Measurements from ENCODE around the gene SCUBE2. TPM values are rescaled to one million over a fixed set of nuclear protein-coding genes. Genes with fewer than 3 reads are reported as not detected.

SCUBE2 gene
- total RNA-seq, 1 donor from 2014 or later = 5.0 TPM

DNA sequence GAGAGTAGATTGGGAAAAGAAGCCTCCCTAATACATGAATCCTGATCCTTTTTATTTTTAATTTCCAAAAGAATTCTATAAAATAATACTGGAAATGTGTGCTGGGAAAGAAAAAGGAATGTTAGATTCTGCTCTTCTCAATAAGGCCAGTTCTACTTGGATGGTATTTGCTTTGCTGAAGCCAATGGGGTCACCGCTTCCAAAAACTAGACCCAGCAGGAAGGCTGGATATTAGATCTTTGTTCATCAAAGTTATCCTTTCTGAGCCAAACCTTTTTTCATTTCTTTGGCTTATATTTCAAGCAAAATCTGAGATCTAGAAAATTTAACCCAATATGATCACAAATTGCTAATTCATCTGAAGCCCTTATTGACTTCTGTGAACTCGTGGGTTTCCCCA lies 41.4 kb downstream of the SCUBE2 start:
- no peaks in the 10 kb centered on the region for H3K27me3 Mint-ChIP-seq (ENCODE audit: low read depth)
- TF ChIP-seq, protein P1, sequence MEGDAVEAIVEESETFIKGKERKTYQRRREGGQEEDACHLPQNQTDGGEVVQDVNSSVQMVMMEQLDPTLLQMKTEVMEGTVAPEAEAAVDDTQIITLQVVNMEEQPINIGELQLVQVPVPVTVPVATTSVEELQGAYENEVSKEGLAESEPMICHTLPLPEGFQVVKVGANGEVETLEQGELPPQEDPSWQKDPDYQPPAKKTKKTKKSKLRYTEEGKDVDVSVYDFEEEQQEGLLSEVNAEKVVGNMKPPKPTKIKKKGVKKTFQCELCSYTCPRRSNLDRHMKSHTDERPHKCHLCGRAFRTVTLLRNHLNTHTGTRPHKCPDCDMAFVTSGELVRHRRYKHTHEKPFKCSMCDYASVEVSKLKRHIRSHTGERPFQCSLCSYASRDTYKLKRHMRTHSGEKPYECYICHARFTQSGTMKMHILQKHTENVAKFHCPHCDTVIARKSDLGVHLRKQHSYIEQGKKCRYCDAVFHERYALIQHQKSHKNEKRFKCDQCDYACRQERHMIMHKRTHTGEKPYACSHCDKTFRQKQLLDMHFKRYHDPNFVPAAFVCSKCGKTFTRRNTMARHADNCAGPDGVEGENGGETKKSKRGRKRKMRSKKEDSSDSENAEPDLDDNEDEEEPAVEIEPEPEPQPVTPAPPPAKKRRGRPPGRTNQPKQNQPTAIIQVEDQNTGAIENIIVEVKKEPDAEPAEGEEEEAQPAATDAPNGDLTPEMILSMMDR (IDR thresholded peaks at IDR 0.05) = no peak
- no peak overlapping the region for H3K4me3 Mint-ChIP-seq (ENCODE audit: unreplicated experiment)
- DNase-seq (ENCODE audit: low spot score) = no peak
- H3K36me3 Mint-ChIP-seq (ENCODE audit: low read depth) = peaks cover 4% of the 10 kb centered on the region
- H3K4me1 Mint-ChIP-seq (ENCODE audit: low read depth) = peaks cover 11% of the 10 kb centered on the region
- no peak overlapping the region for H3K27ac Mint-ChIP-seq (ENCODE audit: unreplicated experiment)
- no peaks in the 10 kb centered on the region for H3K9me3 Mint-ChIP-seq (ENCODE audit: low read depth)

DNA sequence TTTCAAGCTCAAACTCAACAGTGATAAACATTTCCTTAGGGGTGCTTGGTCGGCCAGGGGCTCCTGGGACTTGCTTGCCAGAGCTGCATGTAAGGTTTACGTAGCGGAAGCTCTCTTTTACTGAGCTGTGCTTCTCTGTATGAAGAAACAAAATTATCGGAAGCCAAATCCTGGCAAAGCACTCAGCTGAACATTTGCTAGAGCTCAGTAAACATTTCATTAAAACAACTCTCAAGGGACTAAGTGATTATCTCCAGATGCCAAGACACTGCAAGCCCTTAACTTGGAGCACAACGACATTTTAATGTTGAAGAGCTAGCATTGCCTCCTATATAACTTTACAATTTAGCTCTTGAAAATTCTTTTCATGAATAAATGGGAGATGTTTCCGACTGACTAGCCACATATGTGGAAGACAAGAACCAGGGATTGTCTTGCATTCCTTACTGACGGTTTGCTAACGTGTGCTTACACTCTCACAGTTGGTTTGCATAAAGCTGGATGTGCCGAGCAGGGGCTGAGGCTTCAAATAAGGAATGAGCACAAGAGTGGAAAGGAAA lies 43.4 kb downstream of the SCUBE2 start:
- Mint-ChIP-seq H3K36me3 (ENCODE audit: low read depth) (peaks cover 8% of the 10 kb centered on the region), H3K27ac (ENCODE audit: unreplicated experiment) (no peak overlapping the region)
- no peak for DNase-seq (ENCODE audit: low spot score)

DNA sequence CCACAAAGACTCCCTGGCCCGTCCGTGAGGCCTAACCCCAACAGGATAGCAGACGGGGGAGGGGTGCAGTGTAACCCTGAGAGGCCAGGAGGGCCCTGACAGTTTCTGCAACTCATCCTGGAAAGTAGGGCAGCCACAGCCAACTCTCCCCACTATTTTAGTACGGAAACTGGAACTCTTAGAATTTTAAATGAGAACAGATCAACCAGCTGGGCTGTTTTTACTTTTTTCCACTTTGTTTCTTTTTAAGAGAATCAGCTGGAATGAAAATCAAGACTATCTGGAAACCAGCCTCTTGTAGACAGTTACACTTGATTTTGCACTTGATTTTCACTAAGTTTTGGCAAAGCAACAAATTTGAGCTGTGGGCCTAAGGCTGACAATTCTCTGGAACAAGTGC lies 44.9 kb downstream of the SCUBE2 start:
- Mint-ChIP-seq H3K27me3 (ENCODE audit: low read depth) (no peaks in the 10 kb centered on the region), H3K36me3 (ENCODE audit: low read depth) (peaks cover 4% of the 10 kb centered on the region), H3K4me1 (ENCODE audit: low read depth) (no peaks in the 10 kb centered on the region), H3K9me3 (ENCODE audit: low read depth) (no peaks in the 10 kb centered on the region), H3K27ac (ENCODE audit: unreplicated experiment) (no peak overlapping the region), H3K4me3 (ENCODE audit: unreplicated experiment) (no peak overlapping the region)
- no peak for DNase-seq (ENCODE audit: low spot score)
- TF ChIP-seq, protein P1 (IDR thresholded peaks at IDR 0.05) = no peak

More for the DNA sequence above, 43.4 kb downstream of the SCUBE2 start:
- H3K27me3 Mint-ChIP-seq (ENCODE audit: low read depth) = no peaks in the 10 kb centered on the region
- H3K4me1 Mint-ChIP-seq (ENCODE audit: low read depth) = no peaks in the 10 kb centered on the region
- H3K9me3 Mint-ChIP-seq (ENCODE audit: low read depth) = no peaks in the 10 kb centered on the region
- TF ChIP-seq, protein P1 (IDR thresholded peaks at IDR 0.05) = no peak
- H3K4me3 Mint-ChIP-seq (ENCODE audit: unreplicated experiment) = no peak overlapping the region

DNA sequence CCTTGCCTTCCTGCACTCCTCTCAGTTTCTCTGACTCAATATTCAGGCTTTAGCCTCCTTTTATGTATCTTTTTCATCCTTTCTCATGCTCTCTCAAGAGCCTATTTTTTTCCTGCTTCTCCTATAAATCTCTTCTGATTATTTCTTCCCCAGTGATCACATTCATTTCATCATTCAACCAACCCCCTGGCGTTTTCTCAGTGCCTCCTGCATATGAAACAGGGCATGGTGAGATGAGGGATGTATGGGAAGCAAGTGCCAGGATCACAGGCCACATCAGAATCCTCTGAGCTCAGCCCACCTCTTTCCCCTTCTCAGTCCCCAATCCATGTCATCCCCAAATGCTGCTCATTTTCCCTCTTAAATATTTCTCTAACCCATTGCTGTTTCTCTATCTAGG lies 48.9 kb downstream of the SCUBE2 start:
- Mint-ChIP-seq H3K4me3 (ENCODE audit: unreplicated experiment) (no peak overlapping the region), H3K4me1 (ENCODE audit: low read depth) (no peaks in the 10 kb centered on the region), H3K36me3 (ENCODE audit: low read depth) (peaks cover 8% of the 10 kb centered on the region), H3K27ac (ENCODE audit: unreplicated experiment) (no peak overlapping the region), H3K27me3 (ENCODE audit: low read depth) (no peaks in the 10 kb centered on the region), H3K9me3 (ENCODE audit: low read depth) (no peaks in the 10 kb centered on the region)
- DNase-seq (ENCODE audit: low spot score) = no peak
- TF ChIP-seq, protein P1 (IDR thresholded peaks at IDR 0.05) = no peak

DNA sequence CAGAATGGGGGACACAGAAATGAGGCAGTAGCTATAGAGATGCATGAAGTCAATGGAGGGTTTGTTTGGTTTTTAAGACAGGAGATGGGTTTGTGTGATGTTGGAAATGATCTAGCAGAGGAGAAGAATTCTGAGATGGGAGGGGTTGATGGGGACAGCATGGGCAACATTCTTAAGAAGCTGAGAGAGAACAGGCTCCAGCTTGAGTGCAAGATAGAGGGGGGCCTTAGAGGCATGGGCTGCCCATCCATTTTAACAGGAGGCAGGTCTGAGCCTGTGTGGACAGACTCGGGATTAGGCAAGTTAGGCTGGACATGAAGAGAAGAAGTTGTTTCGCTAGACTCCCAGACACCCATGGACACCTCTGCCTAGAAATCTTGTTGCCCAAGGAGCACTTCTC lies 49.7 kb downstream of the SCUBE2 start:
- Mint-ChIP-seq H3K36me3 (ENCODE audit: low read depth) (peaks cover 8% of the 10 kb centered on the region), H3K27me3 (ENCODE audit: low read depth) (no peaks in the 10 kb centered on the region), H3K4me3 (ENCODE audit: unreplicated experiment) (no peak overlapping the region), H3K9me3 (ENCODE audit: low read depth) (no peaks in the 10 kb centered on the region), H3K27ac (ENCODE audit: unreplicated experiment) (no peak overlapping the region), H3K4me1 (ENCODE audit: low read depth) (no peaks in the 10 kb centered on the region)
- TF ChIP-seq, protein P1 (IDR thresholded peaks at IDR 0.05) = no peak
- no peak for DNase-seq (ENCODE audit: low spot score)
